SKM-1 (cell line): ENCODE measurements around the gene SLC34A1.
A peak's percentile ranks its signal among the peaks of the same experiment; 100 is the strongest.

Source experiments
- DNase-seq: peaks from one replicate; lab custom pipeline; 2025; ENCODE audit not compliant: unreplicated experiment; lab: John Stamatoyannopoulos, UW

The SLC34A1 gene

GRCh38 chr5:177444106-177445051 lies 60.1 kb downstream of the SLC34A1 start:
- no peak for DNase-seq

DNA sequence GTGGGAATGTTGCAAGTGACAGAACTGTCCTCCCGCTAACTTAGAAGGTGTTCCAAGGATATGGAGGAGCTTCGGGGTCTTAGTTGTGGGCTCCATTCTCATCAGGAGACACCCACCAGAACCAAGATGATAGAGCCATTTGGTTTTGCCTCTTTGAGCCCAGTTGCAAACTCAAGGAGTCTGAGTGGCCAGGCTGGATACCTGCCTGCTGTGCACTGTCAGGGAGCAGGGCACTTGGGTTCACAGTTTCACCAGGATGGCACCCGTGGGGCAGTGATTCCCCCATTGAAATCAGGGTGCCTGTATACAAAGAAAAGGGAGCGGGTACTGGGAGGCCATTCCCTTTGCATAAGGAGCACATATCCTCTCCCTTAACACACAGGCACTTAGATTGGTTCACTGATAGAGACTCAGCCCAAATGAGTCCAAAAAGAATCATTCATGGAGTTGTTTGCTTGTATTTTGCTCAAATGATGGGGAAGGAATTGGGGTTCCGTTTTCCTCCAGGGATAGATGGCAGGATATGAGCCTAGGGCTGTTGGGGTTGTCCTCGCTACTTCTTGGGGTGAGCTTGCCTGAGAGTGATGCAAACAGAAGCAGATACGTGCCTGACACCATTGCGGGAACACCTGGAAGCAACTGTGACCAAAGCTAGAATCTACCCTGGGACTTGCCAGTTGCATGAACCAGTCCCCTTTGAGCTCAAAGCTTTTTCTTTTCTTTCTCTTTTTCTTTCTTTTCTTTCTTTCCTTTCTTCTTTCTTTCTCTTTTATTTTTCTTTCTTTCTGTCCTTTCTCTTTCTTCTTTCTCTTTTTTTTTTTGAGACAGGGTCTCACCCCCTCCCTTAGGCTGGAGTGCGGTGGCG lies 61.0 kb downstream of the SLC34A1 start:
- DNase-seq: no peak

- DNase-seq: no peak
Observed at GRCh38 chr5:177445917-177446199, 61.6 kb downstream of the SLC34A1 start.

GRCh38 chr5:177446200-177447065 lies 62.2 kb downstream of the SLC34A1 start, which contains the start of gene PRR7:
Gene PRR7, plus strand, starts transcription at chr5:177446814. Its CDS starts 8,254 bp downstream, at chr5:177455068.
- DNase-seq: peak; percentile 32

GRCh38 chr5:177447066-177447610 lies 62.9 kb downstream of the SLC34A1 start:
- DNase-seq: peak; percentile 24

GRCh38 chr5:177447611-177448243 lies 63.5 kb downstream of the SLC34A1 start:
- DNase-seq: no peak
